ENCODE measurements around the gene NEUROD4.

Gene NEUROD4

GRCh38 chr12:55073043-55074022 is 53.6 kb downstream of the NEUROD4 start:
- TF ChIP-seq FOXP2 (optimal IDR thresholded peaks at IDR 0.05; ENCODE audit: borderline replicate concordance, extremely low read depth, extremely low read length, insufficient read depth): no peak
- TF ChIP-seq TAF1 (IDR thresholded peaks at IDR 0.05; ENCODE audit: borderline replicate concordance, insufficient read depth, low read length): no peak
- TF ChIP-seq REST (IDR thresholded peaks at IDR 0.05; ENCODE audit: insufficient read depth in 1 of 2, low read depth in 2 of 2, low read length in 2 of 2): no peak
- TF ChIP-seq SIN3A (IDR thresholded peaks at IDR 0.05; ENCODE audit: borderline replicate concordance, insufficient read depth, low read length): no peak
- TF ChIP-seq POLR2AphosphoS5 (IDR thresholded peaks at IDR 0.05; ENCODE audit: low read depth, low read length): no peak

GRCh38 chr12:55074806-55075205 is 55.0 kb downstream of the NEUROD4 start:
- no peak for TF ChIP-seq REST (IDR thresholded peaks at IDR 0.05; ENCODE audit: insufficient read depth in 1 of 2, low read depth in 2 of 2, low read length in 2 of 2)
- TF ChIP-seq TAF1 (IDR thresholded peaks at IDR 0.05; ENCODE audit: borderline replicate concordance, insufficient read depth, low read length): no peak
- TF ChIP-seq SIN3A (IDR thresholded peaks at IDR 0.05; ENCODE audit: borderline replicate concordance, insufficient read depth, low read length): no peak
- no peak for TF ChIP-seq POLR2AphosphoS5 (IDR thresholded peaks at IDR 0.05; ENCODE audit: low read depth, low read length)
- no peak for TF ChIP-seq FOXP2 (optimal IDR thresholded peaks at IDR 0.05; ENCODE audit: borderline replicate concordance, extremely low read depth, extremely low read length, insufficient read depth)

All from PFSK-1 (cell line).